SK-N-SH (cell line): Measurements from ENCODE around the gene PODXL. TPM values are rescaled to one million over a fixed set of nuclear protein-coding genes. Genes with fewer than 3 reads are reported as not detected.
A peak's percentile ranks its signal among the peaks of the same experiment; 100 is the strongest.

ENCODE experiments used
- CTCF ChIA-PET: fragments of 300-600, 350-600 bp; formaldehyde crosslinking; extraction: SDS; loops from one replicate; lab custom pipeline; 2021; lab: Yijun Ruan, JAX
- POLR2A ChIA-PET: fragments of 350-600 bp; sonication (Branson Sonifier 250); formaldehyde crosslinking; extraction: SDS; loops from one replicate; lab custom pipeline; 2020; ENCODE audit warnings: antibody characterized with exemption, inconsistent platforms; lab: Yijun Ruan, JAX
- DNase-seq: peaks from one replicate; pipeline ENCODE4 v3.0.0; 2012
- H2AFZ ChIP-seq: fragments of 200-600 bp; sonication (generic); 2 replicates; pipeline ENCODE4 v1.8.1; 2016; ENCODE audit warnings: antibody characterized with exemption, mild to moderate bottlenecking, low read depth
- H3F3A ChIP-seq: fragments of 200-600 bp; sonication (generic); replicated peaks from 2 replicates; pipeline ENCODE3; 2016; ENCODE audit warnings: antibody characterized with exemption, mild to moderate bottlenecking; ENCODE audit not compliant: insufficient read depth
- H3K27ac ChIP-seq, 2 experiments: fragments of 200-500 bp in 1 of 2; fragments of 200-600 bp in 1 of 2; sonication (Bioruptor generic) in 1 of 2; sonication (generic), shearing (Covaris generic) in 1 of 2; 2 replicates each; pipeline versions ENCODE4 v1.5.1 to v1.6.1; 2014 to 2016; ENCODE audit warnings: low read depth in 2 of 2, inconsistent platforms in 1 of 2, low read length in 1 of 2, mild to moderate bottlenecking in 1 of 2, mixed read lengths in 1 of 2
- H3K27me3 ChIP-seq: fragments of 200-600 bp; sonication (generic), shearing (Covaris generic); 2 replicates; pipeline ENCODE4 v1.6.1; 2016; ENCODE audit warnings: mixed run types; ENCODE audit not compliant: insufficient read depth
- H3K36me3 ChIP-seq, 2 experiments: fragments of 200-500 bp in 1 of 2; fragments of 200-600 bp in 1 of 2; sonication (Bioruptor generic) in 1 of 2; sonication (generic) in 1 of 2; replicated peaks in 1 of 2; 2 replicates each; pipeline versions ENCODE3 to v1.5.1; 2014 to 2016; ENCODE audit warnings: low read length in 1 of 2, mild to moderate bottlenecking in 1 of 2; ENCODE audit not compliant: insufficient read depth in 2 of 2, control insufficient read depth in 1 of 2
- H3K4me1 ChIP-seq, 2 experiments: fragments of 200-500 bp in 1 of 2; fragments of 200-600 bp in 1 of 2; sonication (Bioruptor generic) in 1 of 2; sonication (generic), shearing (Covaris generic) in 1 of 2; 2 replicates each; pipeline versions ENCODE4 v1.5.1 to v1.6.1; 2014 to 2016; ENCODE audit warnings: low read depth in 1 of 2, low read length in 1 of 2, mixed run types in 1 of 2; ENCODE audit not compliant: insufficient read depth in 2 of 2, control insufficient read depth in 1 of 2
- H3K4me2 ChIP-seq: fragments of 200-600 bp; sonication (generic), shearing (Covaris generic); 2 replicates; pipeline ENCODE4 v1.6.1; 2017; ENCODE audit warnings: mixed run types
- H3K4me3 ChIP-seq, 2 experiments: fragments of 200-500 bp in 1 of 2; fragments of 200-600 bp in 1 of 2; sonication (Bioruptor generic) in 1 of 2; sonication (generic), shearing (Covaris generic) in 1 of 2; 2 replicates each; pipeline versions ENCODE4 v1.5.1 to v1.8.1; 2014 to 2016; ENCODE audit warnings: low read depth in 2 of 2, inconsistent platforms in 1 of 2, low read length in 1 of 2, mild to moderate bottlenecking in 1 of 2, mixed read lengths in 1 of 2, moderate library complexity in 1 of 2
- H3K79me2 ChIP-seq: fragments of 200-600 bp; sonication (generic); 2 replicates; pipeline ENCODE4 v1.8.1; 2017; ENCODE audit warnings: mild to moderate bottlenecking; ENCODE audit not compliant: insufficient read depth
- H3K9ac ChIP-seq: fragments of 200-600 bp; sonication (generic); 2 replicates; pipeline ENCODE4 v1.6.1; 2017; ENCODE audit warnings: mixed run types
- H3K9me2 ChIP-seq: fragments of 200-600 bp; sonication (generic); 2 replicates; pipeline ENCODE4 v1.6.1; 2017; ENCODE audit warnings: mixed run types
- H3K9me3 ChIP-seq: fragments of 200-600 bp; sonication (generic); 2 replicates; pipeline ENCODE4 v1.6.1; 2017; ENCODE audit warnings: mixed run types, mild to moderate bottlenecking, moderate library complexity
- H4K20me1 ChIP-seq: fragments of 200-600 bp; sonication (generic); 2 replicates; pipeline ENCODE4 v1.6.1; 2017; ENCODE audit warnings: mild to moderate bottlenecking, mixed run types; ENCODE audit not compliant: insufficient read depth
- CHD2 ChIP-seq: fragments of 150-350 bp; IDR thresholded peaks from 2 replicates; pipeline ENCODE4 v1.6.1; 2018; ENCODE audit warnings: low read length; ENCODE audit not compliant: partially characterized antibody
- ELF1 ChIP-seq: IDR thresholded peaks from 2 replicates; pipeline ENCODE4 v1.4.0; 2012
- EP300 ChIP-seq, 2 experiments: IDR thresholded peaks; 2 replicates each; pipeline versions ENCODE4 v1.4.0 to v1.6.1; 2012; ENCODE audit warnings: borderline replicate concordance in 1 of 2, low read depth in 1 of 2, low read length in 1 of 2
- EZH2phosphoT487 ChIP-seq: fragments of 200-600 bp; sonication (generic); IDR thresholded peaks from 2 replicates; pipeline ENCODE4 v1.6.1; 2017; ENCODE audit warnings: low read depth, mixed run types, mild to moderate bottlenecking, antibody characterized with exemption, moderate library complexity, borderline replicate concordance
- FOXJ3 ChIP-seq: sonication (generic); formaldehyde crosslinking; IDR thresholded peaks from 2 replicates; pipeline ENCODE4 v1.5.1; 2020; ENCODE audit warnings: mild to moderate bottlenecking, missing genetic modification reagents
- GABPA ChIP-seq: IDR thresholded peaks from 2 replicates; pipeline ENCODE4 v1.4.0; 2012; ENCODE audit warnings: low read depth, mild to moderate bottlenecking
- GATA2 ChIP-seq: sonication (generic); formaldehyde crosslinking; IDR thresholded peaks from 2 replicates; pipeline ENCODE4 v1.5.0; 2020; ENCODE audit warnings: mild to moderate bottlenecking, missing genetic modification reagents
- MEF2A ChIP-seq: IDR thresholded peaks from 2 replicates; pipeline ENCODE4 v1.4.0; 2012; ENCODE audit warnings: low read depth, borderline replicate concordance
- NFIC ChIP-seq: IDR thresholded peaks from 2 replicates; pipeline ENCODE4 v1.4.0; 2012; ENCODE audit warnings: borderline replicate concordance
- POLR2AphosphoS5 ChIP-seq: IDR thresholded peaks from 2 replicates; pipeline ENCODE4 v1.6.1; 2012; ENCODE audit warnings: low read depth, low read length
- RAD21 ChIP-seq: IDR thresholded peaks from 2 replicates; pipeline ENCODE4 v1.6.1; 2012; ENCODE audit warnings: mild to moderate bottlenecking, low read length
- RCOR1 ChIP-seq: fragments of 150-350 bp; IDR thresholded peaks from 2 replicates; pipeline ENCODE4 v1.6.1; 2017; ENCODE audit warnings: antibody characterized with exemption, low read length
- RFX5 ChIP-seq: IDR thresholded peaks from 2 replicates; pipeline ENCODE4 v1.6.1; 2012; ENCODE audit warnings: mild to moderate bottlenecking, improper control_type of control experiment, low read length
- RXRA ChIP-seq: IDR thresholded peaks from 2 replicates; pipeline ENCODE4 v1.4.0; 2012; ENCODE audit warnings: low read depth, mild to moderate bottlenecking, borderline replicate concordance
- SIN3A ChIP-seq: IDR thresholded peaks from 2 replicates; pipeline ENCODE4 v1.6.1; 2012; ENCODE audit warnings: low read depth, mild to moderate bottlenecking, low read length, moderate library complexity, borderline replicate concordance
- SMC3 ChIP-seq: IDR thresholded peaks from 2 replicates; pipeline ENCODE4 v1.6.1; 2012; ENCODE audit warnings: low read depth, low read length, improper control_type of control experiment
- TAF1 ChIP-seq: IDR thresholded peaks from 2 replicates; pipeline ENCODE4 v1.6.1; 2012; ENCODE audit warnings: low read depth, mild to moderate bottlenecking, low read length, moderate library complexity, borderline replicate concordance
- TCF12 ChIP-seq: IDR thresholded peaks from 2 replicates; pipeline ENCODE4 v1.4.0; 2012
- TEAD4 ChIP-seq: IDR thresholded peaks from 2 replicates; pipeline ENCODE4 v1.4.0; 2012; ENCODE audit warnings: mild to moderate bottlenecking, borderline replicate concordance; ENCODE audit not compliant: insufficient read depth
- YY1 ChIP-seq: IDR thresholded peaks from 2 replicates; pipeline ENCODE4 v1.4.0; 2012; ENCODE audit warnings: low read depth, mild to moderate bottlenecking
- WGBS: methylation state at CpG from one replicate; pipeline ENCODE4 v1.1.6; 2017; ENCODE audit warnings: low lambda C conversion rate; 5-methylcytosine and 5-hydroxymethylcytosine counted together
- polyA plus RNA-seq, 3 experiments: library from polyadenylated mRNA; depleted of rRNA; stranded (reverse); fragments of >200 nt; gene quantifications; 2 replicates each; pipeline ENCODE4 v1.2.3, GENCODE V29; 2012
- TF ChIP-seq, protein P1 (sequence below): IDR thresholded peaks from 2 replicates; pipeline ENCODE4; 2012
- TF ChIP-seq, protein P2 (sequence below): IDR thresholded peaks from 2 replicates; pipeline ENCODE4 v1.6.1; 2012; ENCODE audit warnings: mild to moderate bottlenecking, low read depth, low read length, moderate library complexity
- TF ChIP-seq, protein P3 (sequence below): fragments of 150-350 bp; IDR thresholded peaks from 2 replicates; pipeline ENCODE4 v1.6.1; 2016; ENCODE audit warnings: mild to moderate bottlenecking, low read depth, low read length
- TF ChIP-seq, protein P4 (sequence below): IDR thresholded peaks from 2 replicates; pipeline ENCODE4 v1.4.0; 2012; ENCODE audit warnings: low read depth, borderline replicate concordance

PODXL gene
- polyA plus RNA-seq, 1 of the 3 experiments (the other 2 are of a cell fraction): 76.1 TPM

DNA sequence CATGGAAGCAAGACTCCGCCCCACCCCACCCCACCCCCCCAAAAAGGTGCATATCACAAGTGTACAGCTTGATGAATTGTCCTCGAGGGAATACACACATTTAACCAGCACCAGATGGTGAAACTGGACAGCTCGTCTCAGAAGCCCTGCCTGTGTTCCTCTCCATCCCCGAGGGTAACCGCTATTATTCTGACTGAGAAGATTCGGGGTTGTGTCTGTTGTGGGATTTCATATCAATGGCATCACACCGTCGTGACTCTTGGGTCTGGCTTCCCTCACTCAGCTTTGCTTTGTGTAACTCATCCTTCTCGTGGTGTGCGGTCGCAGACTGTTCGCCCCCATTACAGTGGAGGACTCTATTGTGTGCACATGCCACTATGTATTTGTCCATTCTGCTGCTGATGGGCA lies 18.9 kb downstream of the PODXL start:
- no peak for TF ChIP-seq GABPA
- TF ChIP-seq, protein P1, sequence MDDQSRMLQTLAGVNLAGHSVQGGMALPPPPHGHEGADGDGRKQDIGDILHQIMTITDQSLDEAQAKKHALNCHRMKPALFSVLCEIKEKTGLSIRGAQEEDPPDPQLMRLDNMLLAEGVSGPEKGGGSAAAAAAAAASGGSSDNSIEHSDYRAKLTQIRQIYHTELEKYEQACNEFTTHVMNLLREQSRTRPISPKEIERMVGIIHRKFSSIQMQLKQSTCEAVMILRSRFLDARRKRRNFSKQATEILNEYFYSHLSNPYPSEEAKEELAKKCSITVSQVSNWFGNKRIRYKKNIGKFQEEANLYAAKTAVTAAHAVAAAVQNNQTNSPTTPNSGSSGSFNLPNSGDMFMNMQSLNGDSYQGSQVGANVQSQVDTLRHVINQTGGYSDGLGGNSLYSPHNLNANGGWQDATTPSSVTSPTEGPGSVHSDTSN: 0 out of 2 replicates have a peak, but pooled peaks have one; percentile 3
- 0 out of 2 replicates have a peak, but pooled peaks have one; percentile 1 for TF ChIP-seq SIN3A
- no peak for TF ChIP-seq RFX5
- TF ChIP-seq YY1: no peak
- TF ChIP-seq, protein P2, sequence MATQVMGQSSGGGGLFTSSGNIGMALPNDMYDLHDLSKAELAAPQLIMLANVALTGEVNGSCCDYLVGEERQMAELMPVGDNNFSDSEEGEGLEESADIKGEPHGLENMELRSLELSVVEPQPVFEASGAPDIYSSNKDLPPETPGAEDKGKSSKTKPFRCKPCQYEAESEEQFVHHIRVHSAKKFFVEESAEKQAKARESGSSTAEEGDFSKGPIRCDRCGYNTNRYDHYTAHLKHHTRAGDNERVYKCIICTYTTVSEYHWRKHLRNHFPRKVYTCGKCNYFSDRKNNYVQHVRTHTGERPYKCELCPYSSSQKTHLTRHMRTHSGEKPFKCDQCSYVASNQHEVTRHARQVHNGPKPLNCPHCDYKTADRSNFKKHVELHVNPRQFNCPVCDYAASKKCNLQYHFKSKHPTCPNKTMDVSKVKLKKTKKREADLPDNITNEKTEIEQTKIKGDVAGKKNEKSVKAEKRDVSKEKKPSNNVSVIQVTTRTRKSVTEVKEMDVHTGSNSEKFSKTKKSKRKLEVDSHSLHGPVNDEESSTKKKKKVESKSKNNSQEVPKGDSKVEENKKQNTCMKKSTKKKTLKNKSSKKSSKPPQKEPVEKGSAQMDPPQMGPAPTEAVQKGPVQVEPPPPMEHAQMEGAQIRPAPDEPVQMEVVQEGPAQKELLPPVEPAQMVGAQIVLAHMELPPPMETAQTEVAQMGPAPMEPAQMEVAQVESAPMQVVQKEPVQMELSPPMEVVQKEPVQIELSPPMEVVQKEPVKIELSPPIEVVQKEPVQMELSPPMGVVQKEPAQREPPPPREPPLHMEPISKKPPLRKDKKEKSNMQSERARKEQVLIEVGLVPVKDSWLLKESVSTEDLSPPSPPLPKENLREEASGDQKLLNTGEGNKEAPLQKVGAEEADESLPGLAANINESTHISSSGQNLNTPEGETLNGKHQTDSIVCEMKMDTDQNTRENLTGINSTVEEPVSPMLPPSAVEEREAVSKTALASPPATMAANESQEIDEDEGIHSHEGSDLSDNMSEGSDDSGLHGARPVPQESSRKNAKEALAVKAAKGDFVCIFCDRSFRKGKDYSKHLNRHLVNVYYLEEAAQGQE: no peak
- TF ChIP-seq CHD2: peak; percentile 11
- TF ChIP-seq GATA2 (CRISPR knock-in tag): no peak
- TF ChIP-seq, protein P3, sequence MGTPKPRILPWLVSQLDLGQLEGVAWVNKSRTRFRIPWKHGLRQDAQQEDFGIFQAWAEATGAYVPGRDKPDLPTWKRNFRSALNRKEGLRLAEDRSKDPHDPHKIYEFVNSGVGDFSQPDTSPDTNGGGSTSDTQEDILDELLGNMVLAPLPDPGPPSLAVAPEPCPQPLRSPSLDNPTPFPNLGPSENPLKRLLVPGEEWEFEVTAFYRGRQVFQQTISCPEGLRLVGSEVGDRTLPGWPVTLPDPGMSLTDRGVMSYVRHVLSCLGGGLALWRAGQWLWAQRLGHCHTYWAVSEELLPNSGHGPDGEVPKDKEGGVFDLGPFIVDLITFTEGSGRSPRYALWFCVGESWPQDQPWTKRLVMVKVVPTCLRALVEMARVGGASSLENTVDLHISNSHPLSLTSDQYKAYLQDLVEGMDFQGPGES: no peak
- peak; percentile 65; the same call in 1 of the 2 replicates for TF ChIP-seq TCF12
- TF ChIP-seq EZH2phosphoT487: no peak
- TF ChIP-seq TAF1: no peak
- no peak for TF ChIP-seq TEAD4
- no peak for TF ChIP-seq RAD21
- TF ChIP-seq RXRA: no peak
- 0 out of 2 replicates have a peak, but pooled peaks have one; percentile 34 for TF ChIP-seq RCOR1
- no peak for TF ChIP-seq ELF1
- TF ChIP-seq SMC3: no peak
- TF ChIP-seq EP300 (IDR thresholded peaks at IDR 0.05; ENCODE audit: borderline replicate concordance in 1 of 2, low read depth in 1 of 2, low read length in 1 of 2): 0 out of 4 replicates have a peak, but pooled peaks of 1 of the 2 experiments have one; percentile 40
- TF ChIP-seq, protein P4, sequence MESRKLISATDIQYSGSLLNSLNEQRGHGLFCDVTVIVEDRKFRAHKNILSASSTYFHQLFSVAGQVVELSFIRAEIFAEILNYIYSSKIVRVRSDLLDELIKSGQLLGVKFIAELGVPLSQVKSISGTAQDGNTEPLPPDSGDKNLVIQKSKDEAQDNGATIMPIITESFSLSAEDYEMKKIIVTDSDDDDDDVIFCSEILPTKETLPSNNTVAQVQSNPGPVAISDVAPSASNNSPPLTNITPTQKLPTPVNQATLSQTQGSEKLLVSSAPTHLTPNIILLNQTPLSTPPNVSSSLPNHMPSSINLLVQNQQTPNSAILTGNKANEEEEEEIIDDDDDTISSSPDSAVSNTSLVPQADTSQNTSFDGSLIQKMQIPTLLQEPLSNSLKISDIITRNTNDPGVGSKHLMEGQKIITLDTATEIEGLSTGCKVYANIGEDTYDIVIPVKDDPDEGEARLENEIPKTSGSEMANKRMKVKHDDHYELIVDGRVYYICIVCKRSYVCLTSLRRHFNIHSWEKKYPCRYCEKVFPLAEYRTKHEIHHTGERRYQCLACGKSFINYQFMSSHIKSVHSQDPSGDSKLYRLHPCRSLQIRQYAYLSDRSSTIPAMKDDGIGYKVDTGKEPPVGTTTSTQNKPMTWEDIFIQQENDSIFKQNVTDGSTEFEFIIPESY: no peak
- no peak for TF ChIP-seq POLR2AphosphoS5
- TF ChIP-seq MEF2A: no peak
- TF ChIP-seq FOXJ3 (CRISPR knock-in tag): no peak
- TF ChIP-seq NFIC: no peak
- Histone ChIP-seq H3F3A (peaks cover 45% of the 10 kb centered on the region), H4K20me1 (peaks cover 96% of the 10 kb centered on the region), H3K4me1 (peaks cover 27 to 38% of the 10 kb centered on the region in 2 experiments; a peak in 3 of 4 replicates), H3K36me3 (peaks cover 0 to 16% of the 10 kb centered on the region in 2 experiments), H3K79me2 (peaks cover 100% of the 10 kb centered on the region), H3K9me3 (no peaks in the 10 kb centered on the region), H3K9me2 (no peaks in the 10 kb centered on the region), H3K27me3 (no peaks in the 10 kb centered on the region), H3K27ac (peak overlapping the region; percentile 64 to 76), H3K9ac (no peak overlapping the region), H3K4me2 (peak overlapping the region; percentile 25; the same call in 1 of the 2 replicates), H3K4me3 (no peak overlapping the region), H2AFZ (no peak overlapping the region)
- POLR2A ChIA-PET: interaction anchor here (0.6 kb wide), 1 partner anchor 233 kb away, joined by 3 read pairs; no protein-coding TSS in a partner anchor
- 75% methylated on average over 12 of the region's 12 CpGs for WGBS
- DNase-seq: peak; percentile 71
- CTCF ChIA-PET: interaction anchor here (0.8 to 7.9 kb wide), 8 partner anchors 9 to 154 kb away, joined by 3 to 50 read pairs (median 4); no protein-coding TSS in a partner anchor
